OCI-LY1 (cell line): ENCODE results near the gene ZBTB7C.

ENCODE experiments used
- H2AFZ ChIP-seq: fragments of 200-600 bp; sonication (generic), shearing (Covaris generic); 2 replicates; pipeline ENCODE4 v1.6.0; 2014; ENCODE audit warnings: antibody characterized with exemption, mild to moderate bottlenecking, low read length
- H3F3A ChIP-seq: fragments of 200-600 bp; sonication (generic), shearing (Covaris generic); 2 replicates; pipeline ENCODE4 v1.6.0; 2014; ENCODE audit warnings: mild to moderate bottlenecking, antibody characterized with exemption, low read length, moderate library complexity; ENCODE audit not compliant: insufficient read depth
- H3K27ac ChIP-seq: fragments of 200-600 bp; sonication (generic); 2 replicates; pipeline ENCODE4 v1.5.1; 2014; ENCODE audit warnings: low read length, mixed run types, mild to moderate bottlenecking, low read depth; ENCODE audit not compliant: poor library complexity, severe bottlenecking
- H3K27me3 ChIP-seq: fragments of 200-600 bp; sonication (generic); 2 replicates; pipeline ENCODE4 v1.6.0; 2014; ENCODE audit warnings: antibody characterized with exemption, mild to moderate bottlenecking, low read length, moderate library complexity; ENCODE audit not compliant: insufficient read depth
- H3K36me3 ChIP-seq: fragments of 200-600 bp; sonication (generic); 2 replicates; pipeline ENCODE4 v1.6.1; 2014; ENCODE audit warnings: mild to moderate bottlenecking, antibody characterized with exemption, low read length, moderate library complexity, mixed read lengths; ENCODE audit not compliant: insufficient read depth
- H3K4me1 ChIP-seq: fragments of 200-600 bp; sonication (generic); 2 replicates; pipeline ENCODE4 v1.5.1; 2014; ENCODE audit warnings: mild to moderate bottlenecking, low read length, moderate library complexity; ENCODE audit not compliant: insufficient read depth, severe bottlenecking
- H3K4me2 ChIP-seq: fragments of 200-600 bp; sonication (generic), shearing (Covaris generic); 2 replicates; pipeline ENCODE4 v1.6.1; 2014; ENCODE audit warnings: low read length
- H3K4me3 ChIP-seq: fragments of 200-600 bp; sonication (generic); 2 replicates; pipeline ENCODE4 v1.5.1; 2014; ENCODE audit warnings: low read length, low read depth, mild to moderate bottlenecking, mixed read lengths; ENCODE audit not compliant: poor library complexity, severe bottlenecking
- H3K79me2 ChIP-seq: fragments of 200-600 bp; shearing (Covaris generic); 2 replicates; pipeline ENCODE4 v1.6.1; 2016; ENCODE audit warnings: mixed run types, low read length, mixed read lengths; ENCODE audit not compliant: insufficient read depth
- H3K9ac ChIP-seq: fragments of 200-600 bp; sonication (generic), shearing (Covaris generic); 2 replicates; pipeline ENCODE4 v1.6.1; 2014; ENCODE audit warnings: mild to moderate bottlenecking, low read length, mixed read lengths
- H3K9me2 ChIP-seq: fragments of 200-600 bp; sonication (generic), shearing (Covaris generic); 2 replicates; pipeline ENCODE4 v1.6.1; 2014; ENCODE audit warnings: low read depth, mild to moderate bottlenecking, low read length, mixed read lengths
- H3K9me3 ChIP-seq: fragments of 200-600 bp; shearing (Covaris generic); 2 replicates; pipeline ENCODE4 v1.6.1; 2014; ENCODE audit warnings: low read length, mixed read lengths
- H4K20me1 ChIP-seq: fragments of 200-600 bp; sonication (generic), shearing (Covaris generic); 2 replicates; pipeline ENCODE4 v1.6.0; 2016; ENCODE audit warnings: mild to moderate bottlenecking, low read length; ENCODE audit not compliant: insufficient read depth
- EZH2 ChIP-seq: fragments of 200-600 bp; sonication (generic), shearing (Covaris generic); IDR thresholded peaks from 2 replicates; pipeline ENCODE4 v1.8.0; 2017; ENCODE audit warnings: borderline replicate concordance, mixed run types, mild to moderate bottlenecking, antibody characterized with exemption, low read length, moderate library complexity, mixed read lengths
- TF ChIP-seq, protein P1 (sequence below): fragments of 200-600 bp; sonication (generic), shearing (Covaris generic); IDR thresholded peaks from 2 replicates; pipeline ENCODE4 v1.5.1; 2017; ENCODE audit warnings: mild to moderate bottlenecking, antibody characterized with exemption, low read length, moderate library complexity, mixed read lengths

ZBTB7C gene

DNA sequence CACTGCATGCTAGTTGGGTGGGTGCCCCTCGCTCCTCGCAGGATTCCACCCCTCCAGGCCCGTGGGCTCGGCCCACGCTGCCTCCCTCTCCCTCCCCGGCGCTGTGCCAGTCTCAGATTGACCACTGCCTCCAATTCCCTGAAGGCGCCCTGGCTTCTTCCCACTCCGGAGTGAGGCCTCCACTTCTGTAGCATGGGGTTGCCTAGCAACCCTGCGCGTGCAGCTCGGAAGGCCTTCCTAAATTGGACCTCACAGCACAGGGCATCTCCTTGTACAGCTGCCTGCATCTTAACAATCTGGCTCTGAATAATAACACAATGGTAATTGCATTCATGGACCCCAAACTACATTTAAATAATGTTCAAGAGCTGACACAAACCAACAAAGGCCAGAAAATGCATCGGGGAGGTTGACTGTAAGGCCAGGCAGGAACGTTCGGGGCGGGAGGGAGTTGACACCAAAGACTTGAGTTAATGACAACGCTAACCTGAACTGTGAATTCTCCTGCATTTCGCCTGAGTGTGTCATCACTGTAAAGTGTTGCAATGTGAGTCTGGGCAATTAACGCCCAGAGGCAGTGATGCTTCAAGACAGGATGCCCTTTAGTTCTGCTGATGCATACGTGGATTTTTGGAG lies 222.9 kb downstream of the ZBTB7C start:
- TF ChIP-seq, protein P1, sequence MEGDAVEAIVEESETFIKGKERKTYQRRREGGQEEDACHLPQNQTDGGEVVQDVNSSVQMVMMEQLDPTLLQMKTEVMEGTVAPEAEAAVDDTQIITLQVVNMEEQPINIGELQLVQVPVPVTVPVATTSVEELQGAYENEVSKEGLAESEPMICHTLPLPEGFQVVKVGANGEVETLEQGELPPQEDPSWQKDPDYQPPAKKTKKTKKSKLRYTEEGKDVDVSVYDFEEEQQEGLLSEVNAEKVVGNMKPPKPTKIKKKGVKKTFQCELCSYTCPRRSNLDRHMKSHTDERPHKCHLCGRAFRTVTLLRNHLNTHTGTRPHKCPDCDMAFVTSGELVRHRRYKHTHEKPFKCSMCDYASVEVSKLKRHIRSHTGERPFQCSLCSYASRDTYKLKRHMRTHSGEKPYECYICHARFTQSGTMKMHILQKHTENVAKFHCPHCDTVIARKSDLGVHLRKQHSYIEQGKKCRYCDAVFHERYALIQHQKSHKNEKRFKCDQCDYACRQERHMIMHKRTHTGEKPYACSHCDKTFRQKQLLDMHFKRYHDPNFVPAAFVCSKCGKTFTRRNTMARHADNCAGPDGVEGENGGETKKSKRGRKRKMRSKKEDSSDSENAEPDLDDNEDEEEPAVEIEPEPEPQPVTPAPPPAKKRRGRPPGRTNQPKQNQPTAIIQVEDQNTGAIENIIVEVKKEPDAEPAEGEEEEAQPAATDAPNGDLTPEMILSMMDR = no peak
- no peak for TF ChIP-seq EZH2
- H3K36me3 ChIP-seq = no peaks in the 10 kb centered on the region
- no peak overlapping the region for H2AFZ ChIP-seq

GRCh38 chr18:48184118-48184517 lies 225.1 kb downstream of the ZBTB7C start:
- H3K9me2 ChIP-seq = no peaks in the 10 kb centered on the region
- H3K4me3 ChIP-seq = no peak overlapping the region
- no peak overlapping the region for H3K4me2 ChIP-seq
- H3K27me3 ChIP-seq = no peaks in the 10 kb centered on the region
- H4K20me1 ChIP-seq = no peaks in the 10 kb centered on the region
- H3F3A ChIP-seq = no peaks in the 10 kb centered on the region
- no peak overlapping the region for H3K27ac ChIP-seq
- no peaks in the 10 kb centered on the region for H3K79me2 ChIP-seq
- H2AFZ ChIP-seq = no peak overlapping the region
- TF ChIP-seq, protein P1 = no peak
- TF ChIP-seq EZH2 = no peak
- no peaks in the 10 kb centered on the region for H3K9me3 ChIP-seq
- no peaks in the 10 kb centered on the region for H3K4me1 ChIP-seq
- no peaks in the 10 kb centered on the region for H3K36me3 ChIP-seq
- H3K9ac ChIP-seq = no peak overlapping the region

More for the DNA sequence above, 222.9 kb downstream of the ZBTB7C start:
- Histone ChIP-seq H3F3A (no peaks in the 10 kb centered on the region), H3K79me2 (no peaks in the 10 kb centered on the region), H3K27me3 (no peaks in the 10 kb centered on the region), H3K9ac (no peak overlapping the region), H3K4me1 (no peaks in the 10 kb centered on the region), H3K9me2 (no peaks in the 10 kb centered on the region), H3K9me3 (no peaks in the 10 kb centered on the region), H3K27ac (no peak overlapping the region), H4K20me1 (no peaks in the 10 kb centered on the region), H3K4me3 (no peak overlapping the region), H3K4me2 (no peak overlapping the region)

- no peaks in the 10 kb centered on the region for H3K9me2 ChIP-seq
- no peak overlapping the region for H2AFZ ChIP-seq
- no peaks in the 10 kb centered on the region for H4K20me1 ChIP-seq
- no peak for TF ChIP-seq EZH2
- TF ChIP-seq, protein P1 = no peak
- no peaks in the 10 kb centered on the region for H3K27me3 ChIP-seq
- no peak overlapping the region for H3K27ac ChIP-seq
- H3K36me3 ChIP-seq = no peaks in the 10 kb centered on the region
- H3K4me3 ChIP-seq = no peak overlapping the region
- H3K9ac ChIP-seq = no peak overlapping the region
- no peak overlapping the region for H3K4me2 ChIP-seq
- no peaks in the 10 kb centered on the region for H3K9me3 ChIP-seq
- no peaks in the 10 kb centered on the region for H3K4me1 ChIP-seq
- H3F3A ChIP-seq = no peaks in the 10 kb centered on the region
- no peaks in the 10 kb centered on the region for H3K79me2 ChIP-seq
Observed at GRCh38 chr18:48183613-48184012, 225.6 kb downstream of the ZBTB7C start.
